LNCaP clone FGC (cell line): ENCODE results near the gene TRIM46.

Experiments
- DNase-seq: peaks from one replicate; pipeline ENCODE4 v3.0.0-alpha.2; 2011; ENCODE audit warnings: low read depth
- H3K4me3 ChIP-seq: 2 replicates; pipeline ENCODE4 v1.5.1; 2011; ENCODE audit warnings: mild to moderate bottlenecking, low read depth, low read length, control low read depth
- CTCF ChIP-seq: IDR thresholded peaks from 2 replicates; pipeline ENCODE4 v1.5.1; 2012; ENCODE audit warnings: mild to moderate bottlenecking; ENCODE audit not compliant: control insufficient read depth, insufficient read depth; ENCODE audit errors: extremely low read depth

The TRIM46 gene

GRCh38 chr1:155197901-155198546 is 24.4 kb downstream of the TRIM46 start:
- H3K4me3 ChIP-seq = no peak overlapping the region
- no peak for TF ChIP-seq CTCF
- DNase-seq = no peak

GRCh38 chr1:155198547-155198906 is 24.9 kb downstream of the TRIM46 start:
- no peak for TF ChIP-seq CTCF
- H3K4me3 ChIP-seq = no peak overlapping the region
- DNase-seq = no peak

GRCh38 chr1:155199792-155200191 is 26.1 kb downstream of the TRIM46 start:
- no peak for DNase-seq
- TF ChIP-seq CTCF = no peak
- H3K4me3 ChIP-seq = no peak overlapping the region

- no peak for TF ChIP-seq CTCF
- H3K4me3 ChIP-seq = no peak overlapping the region
- no peak for DNase-seq
Measured at GRCh38 chr1:155200920-155201319, 27.3 kb downstream of the TRIM46 start.

- H3K4me3 ChIP-seq = no peak overlapping the region
- no peak for DNase-seq
- TF ChIP-seq CTCF = no peak
Measured at GRCh38 chr1:155202198-155202597, 28.5 kb downstream of the TRIM46 start.

- no peak for TF ChIP-seq CTCF
- H3K4me3 ChIP-seq = no peak overlapping the region
- no peak for DNase-seq
Measured at GRCh38 chr1:155202731-155203515, 29.3 kb downstream of the TRIM46 start.
